ENCODE results near the gene ALDH5A1.

ALDH5A1 gene

GRCh38 chr6:24581084-24581669 lies 86.4 kb downstream of the ALDH5A1 start:
- TF ChIP-seq CTCF (IDR thresholded peaks at IDR 0.05; ENCODE audit: borderline replicate concordance, control extremely low read depth, extremely low read depth, insufficient read depth, missing control alignments), result peak; percentile 67
- DNase-seq (ENCODE audit: low spot score), result peak; percentile 46
- in situ Hi-C loops (cut with MboI; ENCODE audit: low sequenced_read_pairs, unreplicated experiment), result loop anchor here (5.0 to 10.0 kb wide), 2 partner anchors 116 to 184 kb away; no protein-coding TSS in a partner anchor

DNA sequence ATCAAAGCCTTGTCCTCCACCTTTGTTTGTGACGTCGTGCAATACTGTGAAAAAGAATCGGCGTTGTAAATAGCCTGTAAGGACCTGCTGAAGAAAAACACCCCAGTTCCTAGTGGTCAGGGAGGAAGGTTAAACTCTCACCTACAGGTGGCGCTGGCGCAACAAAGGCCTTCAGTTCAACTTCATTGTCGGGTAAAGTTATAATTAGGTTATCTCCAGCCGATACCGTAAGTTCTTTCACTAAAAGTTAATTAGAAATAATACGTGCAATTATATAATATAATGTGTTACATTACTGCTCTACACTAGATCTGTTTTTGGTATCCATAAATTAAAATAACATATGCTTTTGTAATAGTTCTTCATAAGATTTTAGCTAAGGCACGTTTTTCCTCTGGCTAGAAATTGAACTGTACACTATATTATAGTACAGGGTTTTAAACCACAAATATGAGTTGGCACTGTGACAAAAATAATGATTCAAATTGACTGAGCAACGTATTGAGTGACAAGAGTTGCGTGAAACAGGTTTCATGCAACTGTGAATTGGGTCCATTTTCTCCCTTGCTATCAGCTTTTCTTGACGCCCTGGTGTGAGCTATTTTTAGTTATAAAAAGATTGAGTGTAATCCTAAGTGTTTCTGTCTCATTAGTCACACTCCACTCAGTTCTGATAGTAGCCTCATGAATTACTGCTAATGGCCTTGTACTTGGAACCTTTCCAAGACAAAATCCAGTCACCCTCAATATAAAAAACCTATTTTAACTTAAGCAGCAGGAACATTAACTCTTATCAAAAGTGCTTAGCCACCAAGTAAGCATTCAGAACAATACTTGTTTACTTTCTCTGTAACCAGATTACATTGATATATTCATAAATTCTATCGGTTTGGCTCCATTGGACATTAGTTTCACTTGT lies 89.0 kb downstream of the ALDH5A1 start:
- in situ Hi-C loops (cut with MboI; ENCODE audit: low sequenced_read_pairs, unreplicated experiment), result loop anchor here (5.0 to 10.0 kb wide), 2 partner anchors 114 to 181 kb away; no protein-coding TSS in a partner anchor
- DNase-seq (ENCODE audit: low spot score), result peak; percentile 55
- peak; percentile 87 for TF ChIP-seq CTCF (IDR thresholded peaks at IDR 0.05; ENCODE audit: borderline replicate concordance, control extremely low read depth, extremely low read depth, insufficient read depth, missing control alignments)

DNA sequence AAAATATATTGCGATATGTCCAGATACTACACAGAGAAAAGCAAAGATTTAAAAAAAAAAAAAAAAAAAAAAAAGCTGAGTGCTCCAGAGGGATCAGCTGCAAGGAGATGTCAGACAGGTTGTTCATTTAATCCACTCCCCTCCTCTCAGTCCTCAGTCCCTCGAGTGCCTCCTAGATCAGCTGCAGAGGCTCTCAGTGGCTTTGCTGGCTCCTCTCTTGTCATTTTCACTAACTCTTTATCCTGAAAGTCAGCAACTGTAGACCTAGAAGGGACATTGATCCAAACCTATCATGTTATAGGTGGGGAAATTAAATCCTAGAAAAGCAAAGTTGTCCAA lies 89.6 kb downstream of the ALDH5A1 start:
- in situ Hi-C loops (cut with MboI; ENCODE audit: low sequenced_read_pairs, unreplicated experiment), result loop anchor here (5.0 to 10.0 kb wide), 2 partner anchors 113 to 180 kb away; no protein-coding TSS in a partner anchor
- no peak for TF ChIP-seq CTCF (IDR thresholded peaks at IDR 0.05; ENCODE audit: borderline replicate concordance, control extremely low read depth, extremely low read depth, insufficient read depth, missing control alignments)
- no peak for DNase-seq (ENCODE audit: low spot score)

Data from GM13976 (cell line).